T-helper 1 cell treated with Interleukin-12 subunit alpha and Interleukin-12 subunit beta and Interleukin-4 antibody, amounts not matched to agents 30 ng/mL and 1 ng/mL, for 36 hours (primary cell): ENCODE results near the gene MROH2A. TPM values are rescaled to one million over a fixed set of nuclear protein-coding genes. Genes with fewer than 3 reads are reported as not detected.
"Not testable (repeated sequence)": the region's sequence is repeated elsewhere in the genome, so short reads cannot be mapped to it uniquely, and the experiment has no call there.

Experiments used
- intact Hi-C: fragments of 100-400 bp; cut with micrococcal nuclease; formaldehyde crosslinking; loops from one replicate; pipeline ENCODE4 v1.15.1; 2024
- total RNA-seq: library from RNA; stranded (reverse); gene quantifications from 2 replicates; pipeline ENCODE4 v1.2.3, GENCODE V29; 2022

MROH2A gene
- total RNA-seq, 1 donor from 2014 or later = not detected

GRCh38 chr2:233853353-233853752 lies 75.2 kb downstream of the MROH2A start:
- intact Hi-C loops = loop anchor here (5.0 to 10.0 kb wide), 4 partner anchors 286 to 1246 kb away; partner anchors contain the start of gene USP40

GRCh38 chr2:233853883-233854240 lies 75.7 kb downstream of the MROH2A start:
- intact Hi-C loops = loop anchor here (1.0 to 10.0 kb wide), 10 partner anchors 14 to 1304 kb away; partner anchors contain the start of genes EIF4E2, MSL3B, TIGD1 and USP40

GRCh38 chr2:233854241-233854981 lies 76.3 kb downstream of the MROH2A start, which contains the start of gene HJURP:
TSS of gene HJURP (minus strand) at chr2:233854535. CDS start at chr2:233854500, 35 bp downstream.
- intact Hi-C loops = loop anchor here (1.0 to 10.0 kb wide), 10 partner anchors 14 to 1304 kb away; partner anchors contain the start of genes EIF4E2, MSL3B, TIGD1 and USP40

- intact Hi-C loops = loop anchor here (1.0 to 10.0 kb wide), 5 partner anchors 177 to 1158 kb away; partner anchors contain the start of gene GIGYF2
Observed at GRCh38 chr2:233855345-233855744, 77.2 kb downstream of the MROH2A start.

GRCh38 chr2:233856184-233856583 lies 78.1 kb downstream of the MROH2A start:
- intact Hi-C loops = loop anchor here (2.0 to 10.0 kb wide), 3 partner anchors 689 to 1159 kb away; partner anchors contain the start of gene GIGYF2

DNA sequence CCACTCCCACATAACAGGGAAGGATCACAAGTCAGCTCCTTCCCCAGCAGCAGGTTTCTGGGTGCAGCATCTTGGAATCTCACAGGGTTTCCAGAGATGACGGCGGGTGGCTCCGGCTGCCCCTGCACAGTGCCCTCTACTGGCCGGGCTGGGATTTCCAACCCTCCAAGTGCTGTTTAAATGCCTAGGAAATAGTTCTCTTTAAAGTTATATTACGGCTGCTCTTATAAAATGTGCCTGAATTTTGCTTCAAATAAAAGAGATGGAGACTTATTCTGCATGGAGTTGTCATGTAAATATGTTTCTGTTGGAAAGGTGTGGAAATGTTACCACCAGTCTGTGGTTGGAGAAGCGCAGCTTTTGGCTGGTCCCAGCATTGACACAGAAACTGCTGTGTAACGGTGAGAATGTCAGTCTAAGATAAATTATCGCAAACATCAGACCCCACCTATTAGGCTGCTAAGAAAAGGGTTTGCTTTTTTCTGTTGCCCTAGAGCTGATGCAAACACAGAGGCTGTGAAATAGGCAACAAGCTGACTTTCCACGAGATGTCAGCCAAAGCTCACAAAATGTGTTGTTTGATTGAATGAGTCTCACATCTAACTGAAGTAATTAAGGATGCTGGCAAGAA lies 79.5 kb downstream of the MROH2A start:
- intact Hi-C loops = loop anchor here (1.0 to 10.0 kb wide), 4 partner anchors 245 to 1160 kb away; partner anchors contain the start of gene GIGYF2

GRCh38 chr2:233858331-233858730 lies 80.2 kb downstream of the MROH2A start:
- intact Hi-C loops = loop anchor here (5.0 to 10.0 kb wide), 2 partner anchors 784 to 1161 kb away; partner anchors contain the start of gene GIGYF2

DNA sequence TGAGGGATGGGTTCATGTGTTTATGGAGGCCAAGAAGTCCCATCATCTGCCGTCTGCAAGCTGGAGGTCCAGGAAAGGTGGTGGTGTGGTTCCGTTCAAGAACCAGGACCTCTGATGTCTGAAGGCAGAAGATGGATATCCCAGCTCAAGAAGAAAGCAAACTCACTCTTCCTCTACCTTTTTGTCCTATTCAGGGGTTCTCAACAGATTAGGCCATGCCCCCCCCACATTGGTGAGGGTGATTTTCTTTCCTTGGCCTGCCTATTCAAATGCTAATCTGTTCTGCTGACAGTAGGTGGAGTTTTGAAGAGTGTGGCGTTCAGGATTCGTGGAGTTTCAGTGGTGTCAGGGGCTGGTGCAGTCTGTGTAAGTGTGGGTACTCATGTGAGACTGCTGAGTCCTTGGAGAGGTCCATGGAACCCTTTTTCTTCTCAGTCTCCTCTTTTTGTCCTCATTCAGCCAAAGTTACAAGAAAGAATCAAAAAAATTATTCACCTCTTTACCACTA lies 84.2 kb downstream of the MROH2A start:
- intact Hi-C loops = no loop called here

DNA sequence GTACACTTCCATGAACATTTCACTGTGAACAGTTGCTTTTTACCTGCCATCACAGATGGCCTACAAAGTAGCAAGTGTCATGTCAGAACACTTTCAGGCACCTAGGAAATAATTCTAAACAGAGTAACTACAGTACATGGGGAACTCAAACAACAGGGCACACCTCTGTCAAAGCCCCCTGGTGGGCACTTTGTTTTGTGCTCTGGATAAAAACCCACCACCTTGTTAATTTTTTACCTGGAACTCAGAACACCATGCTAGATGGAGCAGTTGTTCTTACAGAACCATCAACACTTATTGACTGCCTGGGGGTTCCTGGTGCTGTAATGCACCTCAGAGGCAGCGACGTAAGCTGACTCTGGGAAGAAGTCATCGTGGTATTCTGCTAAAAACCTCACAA lies 87.7 kb downstream of the MROH2A start:
- intact Hi-C loops = no loop called here

DNA sequence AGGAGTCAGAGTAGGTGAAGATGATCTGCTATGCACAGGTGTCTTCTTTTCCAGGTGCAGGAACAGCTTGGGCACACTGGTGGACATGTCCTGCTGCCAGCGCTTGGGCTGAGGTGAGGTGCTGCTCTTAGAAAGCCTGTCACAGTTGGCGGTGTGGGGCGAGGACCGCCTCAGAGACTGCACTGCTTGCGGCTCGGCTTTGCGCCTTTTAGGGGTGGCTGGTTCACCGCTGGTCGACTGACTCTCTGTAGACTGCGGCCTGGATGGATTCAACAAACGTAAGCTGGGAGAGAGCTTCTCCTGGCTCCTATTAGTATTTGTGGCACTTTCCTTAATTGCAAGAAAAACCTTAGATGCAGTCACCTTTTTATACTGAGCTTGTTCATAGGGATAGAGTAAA lies 88.3 kb downstream of the MROH2A start:
- intact Hi-C loops = no loop called here

- intact Hi-C loops = loop anchor here (1.0 kb wide), 1 partner anchor 14 kb away; the partner anchor contains the start of gene HJURP
Observed at GRCh38 chr2:233867993-233868532, 89.9 kb downstream of the MROH2A start, which contains the start of gene MSL3B. TSS of gene MSL3B (minus strand) at chr2:233868386.

GRCh38 chr2:233871432-233871831 lies 93.3 kb downstream of the MROH2A start:
- intact Hi-C loops = no loop called here

DNA sequence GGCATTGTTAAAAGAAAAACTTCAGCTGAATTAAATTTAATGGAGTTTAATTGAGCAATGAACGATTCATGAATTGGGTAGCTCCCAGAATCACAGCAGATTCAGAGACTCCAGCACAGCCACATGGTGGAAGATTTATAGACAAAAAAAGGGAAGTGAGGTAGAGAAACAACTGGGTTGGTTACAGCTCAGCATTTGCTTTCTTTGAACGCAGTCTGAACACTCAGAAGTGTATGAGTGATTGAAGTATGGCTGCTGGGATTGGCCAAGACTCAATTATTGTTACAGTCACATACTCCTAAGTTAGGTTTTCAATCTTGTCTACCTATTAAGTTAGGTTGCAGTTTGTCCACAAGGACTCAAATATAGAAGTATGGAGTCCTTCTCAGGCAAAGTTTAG lies 94.0 kb downstream of the MROH2A start:
- intact Hi-C loops = not testable (repeated sequence)

DNA sequence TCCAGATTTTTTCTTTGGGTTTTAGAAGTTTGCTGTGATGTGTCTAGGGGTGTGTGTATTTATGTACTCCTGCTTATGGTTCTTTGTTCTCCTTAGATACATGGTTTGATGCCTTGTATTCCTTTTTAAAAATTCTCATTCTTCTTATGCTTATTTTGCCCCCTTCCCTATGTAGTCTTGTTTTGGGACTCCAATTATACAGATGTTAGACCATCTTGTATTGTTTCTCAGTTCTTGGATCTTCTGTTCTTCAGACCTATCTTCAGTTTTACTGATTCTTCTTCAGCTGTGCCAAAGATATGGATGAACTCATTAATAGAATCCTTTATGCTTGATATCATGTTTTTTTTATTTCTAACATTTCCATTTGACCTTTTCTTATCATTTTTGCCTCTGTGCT lies 104.2 kb downstream of the MROH2A start:
- intact Hi-C loops = no loop called here

Other genes starting within 250 kb of the MROH2A start
- gene USP40, start 211.5 kb upstream of the MROH2A start, total RNA-seq = 10.3 and 11.0 TPM in 2 replicates
- not detected in 2 replicates for gene UGT1A8, start 160.7 kb upstream of the MROH2A start, total RNA-seq
- gene UGT1A10, start 141.9 kb upstream of the MROH2A start, total RNA-seq = not detected in 2 replicates
- not detected in 2 replicates for gene UGT1A9, start 106.4 kb upstream of the MROH2A start, total RNA-seq
- gene UGT1A7, start 96.4 kb upstream of the MROH2A start, total RNA-seq = not detected in 2 replicates
- not detected in 2 replicates for gene UGT1A6, start 85.4 kb upstream of the MROH2A start, total RNA-seq
- gene UGT1A5, start 65.4 kb upstream of the MROH2A start, total RNA-seq = not detected in 2 replicates
- gene UGT1A4, start 59.6 kb upstream of the MROH2A start, total RNA-seq = not detected in 2 replicates
- gene UGT1A3, start 49.3 kb upstream of the MROH2A start, total RNA-seq = not detected in 2 replicates
- gene UGT1A1, start 18.1 kb upstream of the MROH2A start, total RNA-seq = not detected in 2 replicates
- gene HJURP, start 76.2 kb downstream of the MROH2A start, total RNA-seq = 50.8 and 55.8 TPM in 2 replicates
- not detected in 2 replicates for gene TRPM8, start 139.0 kb downstream of the MROH2A start, total RNA-seq